Activated CD4-positive, CD25-positive, alpha-beta regulatory T cell treated with anti-CD3 and anti-CD28 coated beads, Interleukin-2, amount 50 U/mL, for 16 hours (primary cell): ENCODE data around the gene HDAC4.

Source experiments
- DNase-seq: peaks from one replicate; pipeline ENCODE4 v3.0.0-alpha.2; 2020; ENCODE audit warnings: low read depth, low spot score

HDAC4 gene

DNA sequence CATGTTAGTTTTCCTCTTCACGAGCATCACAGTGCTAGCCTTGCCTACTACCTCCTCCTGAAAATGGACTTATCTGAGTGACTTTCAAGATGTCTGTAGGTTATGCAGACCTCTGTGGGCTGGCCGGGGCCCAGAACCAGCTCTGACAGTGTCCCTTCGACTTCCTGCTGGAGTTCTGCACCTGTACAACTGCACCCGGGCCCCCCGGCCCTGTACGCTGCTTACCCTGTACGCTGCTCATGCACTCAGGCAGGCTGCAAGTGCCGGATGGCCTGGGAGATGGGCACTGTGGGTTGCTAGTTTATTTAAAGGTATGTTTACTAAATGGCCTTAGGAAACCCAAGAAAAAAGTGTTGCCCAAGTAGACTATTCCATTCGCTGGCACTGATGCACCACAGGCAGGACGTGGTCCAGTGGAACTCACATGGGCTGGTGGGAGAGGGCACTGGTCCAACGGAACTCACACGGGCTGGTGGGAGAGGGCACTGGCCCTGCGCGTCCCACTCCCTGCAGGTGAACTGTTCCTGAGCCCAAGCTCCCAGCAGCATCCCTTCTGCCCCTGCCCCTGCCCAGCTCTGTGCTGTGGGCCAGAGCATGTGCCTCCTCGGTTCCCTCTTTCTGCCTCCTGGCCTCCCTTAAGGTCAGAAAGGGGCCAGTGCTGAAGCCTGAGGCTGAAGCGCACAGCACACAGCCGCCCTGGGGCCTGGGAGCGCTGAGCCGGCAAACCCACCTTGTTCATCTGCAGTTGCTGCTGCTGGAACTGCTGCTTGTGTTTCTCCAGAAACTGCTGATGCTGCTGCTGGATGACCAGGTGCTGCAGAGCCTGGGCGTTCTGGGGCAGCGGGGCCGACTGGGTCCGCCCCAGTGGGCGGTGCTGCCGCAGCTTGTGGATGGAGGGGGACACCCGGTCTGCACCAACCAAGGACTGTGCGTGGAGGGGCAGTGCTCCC, 274.8 kb downstream of the HDAC4 start:
- DNase-seq, result no peak

DNA sequence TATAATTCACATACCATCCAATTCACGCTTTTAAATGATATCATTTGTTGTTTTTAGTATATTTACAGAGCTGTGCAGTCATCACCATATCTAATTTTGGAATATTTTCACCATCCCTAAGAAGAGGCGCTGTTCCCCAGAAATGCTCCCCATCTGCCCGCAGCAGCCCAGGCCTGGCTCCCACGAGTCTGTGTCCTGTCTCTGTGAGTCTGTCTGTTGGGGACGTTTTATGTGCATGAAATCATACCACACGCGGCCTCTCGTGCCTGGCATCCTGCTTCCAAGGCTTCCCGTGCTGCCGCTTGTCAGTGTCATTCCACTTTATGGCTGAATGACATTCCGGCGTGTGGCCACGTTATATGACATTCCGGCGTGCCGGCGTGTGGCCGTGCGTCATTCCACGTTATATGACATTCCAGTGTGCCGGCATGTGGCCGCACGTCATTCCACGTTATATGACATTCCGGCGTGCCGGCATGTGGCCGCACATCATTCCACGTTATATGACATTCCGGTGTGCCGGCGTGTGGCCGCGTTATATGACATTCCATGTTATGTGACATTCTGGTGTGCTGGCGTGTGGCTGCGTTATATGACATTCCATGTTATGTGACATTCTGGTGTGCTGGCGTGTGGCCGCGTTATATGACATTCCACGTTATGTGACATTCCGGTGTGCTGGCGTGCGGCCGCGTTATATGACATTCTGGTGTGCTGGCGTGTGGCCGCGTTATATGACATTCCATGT, 276.5 kb downstream of the HDAC4 start:
- no peak for DNase-seq

DNA sequence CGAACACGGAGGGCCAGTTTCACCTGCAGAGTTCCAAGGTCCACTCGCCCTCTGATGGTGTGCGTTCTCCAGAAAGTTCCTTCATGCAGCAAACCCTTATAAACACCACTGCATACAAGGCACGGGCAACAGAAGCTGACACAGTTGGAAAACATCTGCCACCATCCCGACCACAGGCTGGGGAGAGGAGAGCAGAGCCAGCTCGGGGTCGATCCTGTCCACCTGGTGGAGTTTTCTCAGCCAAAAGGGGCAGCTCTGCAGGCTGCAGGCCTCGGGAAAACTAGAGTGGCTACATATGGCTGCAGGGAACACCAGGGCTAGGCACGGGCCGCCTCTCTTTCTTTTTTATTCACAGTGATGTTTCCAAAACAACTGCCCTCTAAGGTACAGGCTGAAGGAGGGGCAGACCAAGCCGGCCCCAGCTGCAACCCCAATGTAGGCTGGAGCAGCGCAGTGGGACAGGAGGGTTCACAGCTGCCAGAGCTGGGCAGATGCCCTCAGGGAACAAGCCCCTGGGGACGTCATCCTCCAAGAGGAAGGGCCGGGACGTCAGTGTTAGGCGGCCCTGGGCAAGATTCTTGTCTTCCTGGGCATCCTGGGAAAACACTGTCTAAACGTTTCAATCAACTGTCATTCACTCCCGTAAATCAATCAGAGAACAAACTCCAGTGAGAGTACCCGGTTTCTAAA, 278.3 kb downstream of the HDAC4 start:
- DNase-seq, result no peak

DNA sequence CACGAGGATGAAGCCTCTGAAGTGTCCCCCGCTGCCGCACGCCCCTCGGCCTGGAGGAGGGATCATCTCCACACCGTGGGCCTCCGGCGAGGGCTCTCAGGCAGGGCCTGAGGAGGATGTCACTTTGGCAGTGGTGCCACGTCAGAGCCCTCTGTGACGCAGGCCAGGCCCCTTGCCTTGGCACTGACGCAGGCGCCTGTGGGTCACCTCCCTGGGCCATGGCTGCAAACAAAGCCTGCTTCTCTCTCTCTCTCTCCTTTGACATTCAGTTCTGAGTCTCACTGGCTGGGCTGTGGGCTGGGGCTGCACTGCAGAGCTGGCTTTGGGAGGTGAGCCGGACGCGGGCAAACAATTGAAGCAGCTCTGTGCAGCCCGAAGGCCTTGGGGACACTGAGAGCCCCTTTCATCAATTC, 279.2 kb downstream of the HDAC4 start:
- no peak for DNase-seq

DNA sequence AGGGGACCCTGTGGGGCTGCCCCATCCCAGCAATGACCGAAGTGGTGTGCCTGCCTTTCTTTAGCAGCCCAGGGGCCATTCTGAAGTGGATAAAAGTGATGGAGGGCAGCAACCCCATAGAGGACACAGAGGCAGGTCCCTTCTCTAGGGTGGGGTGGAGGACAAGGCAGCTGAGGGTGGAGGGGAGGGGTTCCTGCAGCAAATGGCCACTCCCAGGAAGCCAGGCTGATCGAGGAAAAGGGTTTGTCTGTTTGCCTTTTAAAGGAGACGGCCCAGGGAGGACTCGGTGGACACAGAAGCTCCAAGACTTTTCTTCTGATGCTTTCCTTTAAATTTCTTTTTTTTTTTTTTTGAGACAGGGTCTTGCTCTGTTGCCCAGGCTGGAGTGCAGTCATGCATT, 280.2 kb downstream of the HDAC4 start:
- DNase-seq, result no peak

DNA sequence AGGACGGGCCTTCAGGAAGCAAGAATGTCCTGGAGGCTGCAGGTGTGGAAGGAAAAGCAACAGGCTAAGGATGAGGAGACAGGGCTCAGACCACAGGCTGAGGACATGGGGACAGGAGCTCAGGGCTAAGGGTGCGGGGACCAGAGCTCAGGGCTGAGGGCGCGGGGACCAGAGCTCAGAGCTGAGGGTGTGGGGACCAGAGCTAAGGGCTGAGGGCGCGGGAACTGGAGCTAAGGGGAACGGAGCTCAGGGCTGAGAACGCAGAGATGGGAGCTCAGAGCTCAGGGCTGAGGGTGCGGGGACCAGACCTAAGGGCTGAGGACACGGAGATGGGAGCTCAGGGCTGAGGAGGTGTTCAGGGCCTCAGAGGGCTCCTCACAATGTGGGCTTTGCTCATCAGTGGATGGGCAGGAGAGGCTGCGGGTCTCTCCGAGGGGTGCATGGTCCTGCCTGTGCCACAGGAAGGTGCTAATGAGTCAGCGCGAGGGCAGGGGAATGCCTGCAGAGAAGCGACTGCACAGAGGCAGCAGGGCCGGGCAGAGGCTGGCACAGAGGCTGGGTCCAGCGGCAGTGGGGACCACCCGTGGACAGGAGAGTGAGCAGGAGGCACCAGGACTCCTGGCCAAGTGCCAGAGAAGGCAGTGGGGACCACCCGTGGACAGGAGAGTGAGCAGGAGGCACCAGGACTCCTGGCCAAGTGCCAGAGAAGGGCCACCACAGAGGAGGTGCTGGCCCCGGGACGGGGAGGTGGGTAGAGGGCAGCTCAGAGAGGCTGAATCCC, 281.3 kb downstream of the HDAC4 start:
- DNase-seq, result no peak

DNA sequence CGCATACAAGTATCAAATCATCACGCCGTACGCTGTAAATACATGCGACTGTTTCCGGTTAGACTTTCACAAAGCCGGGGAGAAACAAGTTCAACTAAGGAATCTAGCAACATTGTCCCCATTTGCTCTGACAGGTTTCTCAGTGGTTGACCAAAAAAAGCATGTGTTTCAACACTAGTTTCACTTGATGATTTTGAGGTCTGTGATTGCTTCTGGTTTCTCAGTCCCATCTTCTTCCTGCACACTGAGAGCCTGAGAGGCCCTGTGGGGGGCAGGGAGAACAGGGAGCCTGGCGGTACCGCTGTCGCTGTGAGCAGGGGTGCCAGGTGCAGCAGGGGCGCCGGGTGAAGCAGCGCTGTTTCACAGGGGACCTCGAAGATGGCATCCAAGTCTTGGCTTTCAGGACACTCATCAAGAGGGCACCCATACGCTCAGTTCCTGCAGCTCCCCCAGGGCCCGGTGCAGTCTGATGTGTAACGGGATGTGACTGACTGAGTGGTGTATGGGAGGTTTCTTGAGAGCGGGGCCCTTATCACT, 282.1 kb downstream of the HDAC4 start:
- no peak for DNase-seq

DNA sequence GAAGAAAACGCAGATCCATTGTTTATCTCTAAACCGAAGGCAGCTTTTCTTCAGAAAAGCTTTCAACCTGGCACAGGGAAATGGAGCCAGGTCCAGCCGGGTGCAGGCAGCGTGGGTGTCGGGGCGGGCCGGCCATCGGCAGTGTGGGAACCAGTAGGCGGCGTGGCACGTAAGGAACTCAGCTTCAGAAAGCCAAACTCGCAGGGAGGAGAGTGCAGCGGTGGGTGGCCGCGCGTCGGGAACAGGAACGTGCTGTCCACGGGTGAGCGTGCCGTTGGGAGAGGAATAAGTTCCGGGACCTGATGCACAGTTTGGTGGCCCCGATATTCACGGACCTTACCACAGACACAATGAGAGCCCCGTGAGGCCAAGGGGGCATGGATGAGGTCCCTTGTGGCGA, 282.6 kb downstream of the HDAC4 start:
- DNase-seq, result no peak

DNA sequence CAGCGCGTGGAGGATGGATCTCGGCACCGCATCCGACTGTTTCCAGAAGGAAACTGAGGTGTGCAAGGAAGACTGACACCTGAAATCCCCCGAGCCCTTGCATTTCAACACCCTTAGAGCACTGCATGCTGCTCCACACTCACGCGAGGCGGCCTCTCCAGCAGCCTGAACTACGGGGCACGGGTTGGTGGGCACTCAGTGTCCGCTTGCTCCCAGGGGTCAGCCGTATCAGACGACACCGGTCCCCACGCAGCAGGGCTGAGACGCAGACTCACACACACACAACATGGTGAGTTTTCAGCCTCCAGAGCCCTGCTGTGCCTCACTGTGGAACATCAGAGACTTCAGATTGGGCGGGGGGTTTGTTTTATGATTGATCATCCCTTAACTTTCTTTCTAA, 283.0 kb downstream of the HDAC4 start:
- no peak for DNase-seq

DNA sequence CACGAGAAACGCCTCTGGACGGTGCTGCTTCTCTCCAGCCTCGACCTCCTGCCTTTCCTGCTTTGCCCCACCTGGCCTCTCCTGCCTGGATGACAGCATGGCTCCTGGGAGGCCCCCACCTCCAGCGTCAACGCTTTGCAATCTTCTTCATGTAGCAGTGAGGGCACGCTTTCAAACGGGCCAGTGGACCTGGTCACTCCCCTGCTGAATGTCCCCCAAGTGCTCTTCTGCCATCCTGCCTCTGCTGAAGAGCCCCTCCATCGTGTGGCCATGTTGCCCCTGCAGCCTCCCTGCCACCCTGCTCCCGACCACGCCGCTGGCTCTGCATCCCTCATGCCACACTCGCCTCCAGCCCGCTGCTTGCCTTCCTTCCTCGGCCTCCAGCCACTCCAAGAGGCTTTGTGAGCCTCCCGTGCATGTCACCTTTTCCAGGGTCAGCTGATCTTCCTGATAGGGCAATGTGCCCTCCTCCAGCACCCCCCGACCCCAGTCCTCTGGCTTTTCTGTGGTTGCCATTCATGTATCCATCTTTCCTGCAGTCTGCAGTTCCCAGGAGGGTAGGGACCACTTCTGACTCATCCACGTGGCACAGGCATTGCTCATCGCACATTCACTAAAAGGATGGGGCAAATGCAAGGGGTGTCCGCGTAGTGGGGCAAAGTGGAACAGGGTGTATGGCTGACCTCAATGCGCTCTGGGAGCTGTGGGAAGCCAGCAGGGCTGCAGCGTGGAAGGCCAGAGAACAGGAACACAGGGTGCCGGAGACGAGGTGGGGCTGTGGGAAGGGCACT, 284.2 kb downstream of the HDAC4 start:
- DNase-seq, result no peak

DNA sequence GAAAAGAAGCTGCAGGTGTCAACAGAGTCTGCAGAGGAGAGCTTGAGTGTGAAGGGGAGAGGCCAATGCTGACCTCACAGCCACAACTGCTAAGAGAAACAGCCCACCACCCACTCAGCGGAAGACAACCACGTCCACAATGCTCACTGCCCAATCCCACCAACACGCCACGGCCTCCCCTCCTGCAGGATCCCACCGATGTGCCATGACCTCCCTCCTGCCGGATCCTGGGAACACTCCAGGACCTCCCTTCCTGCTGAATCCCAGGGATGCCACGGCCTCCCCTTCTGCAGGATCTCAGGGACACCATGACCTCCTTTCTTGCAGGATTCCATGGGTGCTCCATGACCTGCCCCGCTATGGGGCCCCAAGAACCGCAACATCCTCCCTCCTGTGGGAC, 285.2 kb downstream of the HDAC4 start:
- DNase-seq, result no peak

DNA sequence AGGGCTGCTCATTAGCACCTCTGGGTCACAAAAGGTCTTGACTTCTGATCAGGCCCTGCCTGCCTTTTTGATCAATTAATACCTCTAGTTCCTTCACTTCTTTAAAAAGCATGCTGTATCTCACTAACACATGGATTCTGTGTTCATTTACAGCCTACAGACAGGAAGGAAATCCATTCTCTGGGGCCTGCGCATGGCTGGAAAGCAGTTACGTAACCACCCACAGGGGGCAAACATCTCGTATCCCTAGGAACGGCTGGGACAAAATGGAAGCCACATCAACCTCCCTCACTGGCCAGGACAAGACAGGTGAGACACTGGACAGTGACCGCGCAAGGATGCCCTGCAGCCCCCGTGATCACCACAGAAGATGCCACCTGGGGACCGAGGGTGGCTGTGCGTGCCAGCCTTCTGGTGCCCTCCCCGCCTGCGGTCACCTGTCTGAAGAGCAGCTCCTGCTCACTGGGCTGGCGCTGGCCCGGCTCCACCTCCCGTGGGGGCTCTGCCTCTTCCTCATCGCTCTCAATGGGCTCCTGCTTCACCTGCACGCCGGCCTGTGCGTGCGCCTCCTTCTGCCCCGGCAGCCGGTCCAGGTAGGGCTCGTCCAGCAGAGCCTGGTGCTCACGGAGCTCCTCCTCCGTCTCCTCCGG, 286.1 kb downstream of the HDAC4 start:
- no peak for DNase-seq

DNA sequence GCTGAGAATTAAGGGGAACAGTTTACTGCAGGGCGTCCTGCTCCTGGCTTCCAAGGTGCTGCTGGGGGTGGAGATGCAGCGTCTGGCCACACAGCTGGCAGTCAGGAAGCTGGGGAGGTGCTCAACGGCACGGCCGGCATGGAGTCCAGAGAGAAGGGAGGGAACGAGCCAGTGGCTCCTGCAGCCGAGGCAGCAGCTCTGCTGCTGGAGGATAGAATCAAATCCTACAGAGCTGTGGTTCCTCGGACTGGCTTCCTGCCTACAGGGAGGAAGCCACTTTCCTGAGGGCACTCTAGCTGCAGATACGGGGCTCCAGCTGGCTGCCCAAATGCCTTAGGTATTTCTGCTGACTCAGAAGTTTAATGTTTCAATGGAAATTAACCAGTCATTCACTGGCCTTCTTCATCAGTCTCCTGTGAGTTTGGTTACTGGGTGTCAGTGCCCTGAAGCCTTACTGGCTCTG, 286.7 kb downstream of the HDAC4 start:
- no peak for DNase-seq

DNA sequence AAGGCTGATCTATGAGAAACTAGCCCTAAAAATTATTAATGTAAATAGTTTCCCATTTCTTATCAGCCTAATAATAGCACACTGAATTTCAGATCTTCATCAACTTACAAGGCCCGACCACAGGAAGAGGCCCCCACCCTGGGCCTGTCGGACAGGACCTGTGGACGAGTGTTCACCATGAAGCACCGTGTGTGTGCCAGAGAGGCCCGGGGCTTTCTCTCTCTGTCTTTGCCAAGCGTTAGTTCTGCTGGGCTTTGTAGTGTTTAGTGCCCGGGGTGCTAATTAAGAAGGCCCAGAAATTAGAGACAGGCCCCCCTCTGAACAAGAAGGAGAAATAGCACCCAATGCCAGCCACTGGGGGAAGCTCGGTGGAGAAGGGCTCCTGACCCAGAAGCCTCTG, 287.2 kb downstream of the HDAC4 start:
- DNase-seq, result no peak

DNA sequence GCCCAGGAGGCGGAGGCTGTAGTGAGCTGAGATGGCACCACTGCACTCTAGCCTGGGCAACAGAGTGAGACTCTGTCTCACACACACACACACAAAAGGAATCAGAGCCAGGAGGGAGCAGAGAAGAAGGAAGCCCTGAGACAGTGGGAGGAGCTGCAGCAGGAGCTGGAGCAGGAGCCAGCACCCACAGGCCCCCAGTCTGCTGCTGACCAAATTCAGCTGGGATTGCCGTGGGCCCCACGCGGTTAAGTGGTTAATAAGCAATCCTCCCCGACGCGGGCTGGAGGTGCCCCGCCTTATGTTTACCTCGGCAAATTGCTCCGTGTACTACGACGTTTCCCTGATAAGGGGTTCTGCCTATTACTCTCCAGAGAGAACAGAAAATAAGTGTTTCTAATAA, 287.6 kb downstream of the HDAC4 start:
- no peak for DNase-seq

DNA sequence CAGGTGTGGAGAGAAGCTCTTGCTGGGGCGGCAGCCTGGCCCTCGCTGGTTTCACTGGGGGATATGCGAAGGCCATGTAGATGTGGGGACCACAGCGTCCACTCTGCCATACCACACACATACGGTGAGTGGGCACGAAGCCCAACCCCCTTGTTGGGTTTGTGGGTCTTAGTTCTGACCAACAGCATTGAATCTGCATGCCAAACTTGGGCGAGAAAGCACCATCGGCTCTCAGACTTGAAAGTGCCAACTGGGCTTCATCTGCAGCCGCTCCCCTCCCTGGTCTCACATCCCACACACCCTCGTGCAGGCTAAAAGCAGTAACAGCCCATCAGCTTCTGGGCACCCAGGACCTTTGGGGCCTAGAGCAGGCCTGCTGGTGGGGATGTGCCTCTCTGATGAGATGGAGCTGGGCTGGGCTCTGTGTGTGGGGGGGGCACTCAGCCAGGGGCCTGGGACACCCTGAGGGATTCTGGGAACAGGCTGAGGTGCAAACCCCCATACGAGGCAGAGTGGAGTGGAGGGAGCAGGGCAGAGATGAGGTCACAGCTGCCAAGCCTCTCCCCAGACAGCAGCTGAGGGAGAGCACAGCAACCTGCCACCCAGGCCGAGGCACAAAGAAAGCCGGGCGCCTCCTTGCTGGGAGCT, 288.6 kb downstream of the HDAC4 start:
- no peak for DNase-seq

DNA sequence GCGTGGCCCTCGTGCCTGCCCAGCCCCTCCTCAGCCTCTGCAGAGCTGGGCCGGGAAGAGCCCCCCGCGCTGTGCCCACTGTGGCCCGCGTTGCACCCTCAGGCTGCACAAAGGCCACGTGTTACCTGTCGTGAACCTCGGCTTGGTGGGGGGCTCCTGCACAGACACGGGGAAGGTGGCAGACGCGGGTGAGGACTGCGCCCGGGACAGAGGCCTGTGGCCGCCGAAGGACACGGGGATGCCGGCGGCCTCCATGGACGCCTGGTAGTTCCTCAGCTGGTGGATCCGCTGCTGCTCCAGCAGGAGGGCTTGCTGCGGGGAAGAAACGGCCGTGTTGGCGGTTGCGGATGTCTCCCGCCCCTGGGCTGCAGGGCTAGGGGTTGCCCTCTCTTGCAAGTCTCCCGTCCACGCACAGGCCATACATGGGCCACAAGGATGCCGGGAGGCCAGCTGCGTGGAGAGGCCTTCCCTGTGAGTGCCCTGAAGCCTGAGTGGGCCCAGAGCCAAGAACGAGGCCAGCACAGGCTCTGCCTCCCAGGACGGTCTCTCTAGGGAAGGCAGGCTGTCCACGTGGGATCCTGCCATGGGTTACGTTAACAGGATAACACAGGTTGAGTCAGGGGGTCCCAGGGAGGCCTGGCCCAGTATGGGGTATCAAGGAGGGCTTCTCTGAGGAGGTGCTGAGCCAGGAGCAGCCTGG, 289.3 kb downstream of the HDAC4 start:
- no peak for DNase-seq

DNA sequence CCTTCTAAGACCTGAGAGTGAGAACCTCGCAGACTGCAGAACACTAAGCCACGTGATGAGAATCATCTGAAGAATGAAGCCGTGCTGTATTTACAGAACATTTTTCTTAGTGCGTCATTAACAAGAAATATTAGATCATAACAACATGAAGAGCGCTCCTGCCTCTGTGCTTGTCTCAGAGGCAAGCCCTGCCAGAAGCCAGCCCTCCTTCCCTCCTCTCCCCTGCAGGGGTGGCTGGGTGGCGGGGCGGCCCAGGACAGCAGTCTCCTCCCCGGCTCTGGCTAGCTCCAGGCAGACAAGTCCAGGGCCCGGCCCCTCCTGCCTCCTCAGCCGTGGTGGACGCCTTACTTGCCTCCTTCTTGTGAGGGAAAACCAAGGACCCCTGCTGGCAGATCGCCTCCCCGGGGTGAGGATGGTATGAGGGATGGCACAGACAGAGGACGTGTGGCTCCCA, 290.2 kb downstream of the HDAC4 start:
- no peak for DNase-seq
